GM21515 (cell line): ENCODE data around the gene MAST4.
"Not testable (repeated sequence)": the region's sequence is repeated elsewhere in the genome, so short reads cannot be mapped to it uniquely, and the experiment has no call there.

Source experiments
- ATAC-seq: cut with Tn5 transposase; IDR thresholded peaks from one replicate; pipeline ENCODE4 v1.9.1; 2021; ENCODE audit not compliant: unreplicated experiment

The MAST4 gene

DNA sequence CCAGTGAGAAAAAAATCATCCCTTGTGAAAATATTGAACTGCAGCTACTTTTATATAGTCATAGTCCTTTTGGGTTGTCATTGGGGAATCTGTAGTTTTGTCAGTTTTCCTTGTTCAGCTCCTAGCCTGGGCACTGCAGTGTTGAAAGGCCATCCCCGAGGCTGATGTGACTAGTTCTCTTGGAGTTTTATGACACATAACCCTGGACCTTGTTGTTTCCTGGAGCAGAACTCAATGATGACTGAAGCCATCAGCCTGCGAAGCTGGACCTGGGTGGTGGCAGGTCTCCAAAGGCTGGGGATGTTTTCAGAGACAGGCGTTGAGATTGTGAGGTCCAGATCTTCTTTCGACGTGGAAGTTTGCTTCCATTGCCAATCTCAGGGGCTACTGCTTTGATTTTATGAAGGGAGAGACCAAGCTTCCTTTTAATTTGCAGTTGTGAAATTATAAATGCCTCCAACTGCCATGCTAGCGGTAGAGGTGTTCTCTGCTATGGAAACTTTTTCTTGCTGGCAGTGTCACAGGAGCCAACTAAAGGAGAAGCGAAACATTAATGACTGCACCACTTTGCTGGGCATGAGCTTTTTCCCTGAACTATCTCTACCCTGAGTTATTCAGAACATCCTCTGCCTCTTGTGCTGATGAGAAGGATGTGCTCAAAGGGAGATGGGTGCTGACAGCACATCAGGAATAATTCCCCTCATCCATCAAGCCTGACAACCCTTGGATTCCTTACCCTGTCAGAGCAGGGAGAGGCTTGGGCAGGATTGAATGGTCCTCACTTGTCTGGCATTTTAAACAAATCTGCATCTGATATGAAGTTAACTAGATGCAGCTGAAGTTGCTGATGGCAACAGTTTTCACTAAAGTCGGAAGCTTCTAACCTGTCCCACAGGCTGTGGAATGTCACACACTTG lies 209.6 kb downstream of the MAST4 start:
- ATAC-seq = no peak

DNA sequence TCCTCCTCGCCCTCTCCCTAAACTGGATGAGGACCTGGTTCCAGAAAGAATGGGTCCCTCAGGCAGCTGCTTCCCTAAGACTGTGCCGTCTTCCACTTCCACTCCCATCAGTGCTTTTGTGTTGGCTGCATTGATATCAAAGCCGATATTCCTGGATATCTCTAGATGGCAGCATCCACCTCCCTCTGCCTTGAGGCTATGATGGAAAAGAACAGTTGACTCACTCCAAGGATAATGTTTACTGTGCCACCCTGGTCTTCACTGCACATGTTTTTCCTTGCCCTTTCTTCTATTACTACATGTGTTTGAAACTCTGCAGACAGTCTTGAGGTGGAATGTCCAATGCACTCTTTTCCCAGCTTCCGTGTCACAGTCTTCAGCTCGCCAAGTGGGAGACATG lies 211.6 kb downstream of the MAST4 start:
- no peak for ATAC-seq

DNA sequence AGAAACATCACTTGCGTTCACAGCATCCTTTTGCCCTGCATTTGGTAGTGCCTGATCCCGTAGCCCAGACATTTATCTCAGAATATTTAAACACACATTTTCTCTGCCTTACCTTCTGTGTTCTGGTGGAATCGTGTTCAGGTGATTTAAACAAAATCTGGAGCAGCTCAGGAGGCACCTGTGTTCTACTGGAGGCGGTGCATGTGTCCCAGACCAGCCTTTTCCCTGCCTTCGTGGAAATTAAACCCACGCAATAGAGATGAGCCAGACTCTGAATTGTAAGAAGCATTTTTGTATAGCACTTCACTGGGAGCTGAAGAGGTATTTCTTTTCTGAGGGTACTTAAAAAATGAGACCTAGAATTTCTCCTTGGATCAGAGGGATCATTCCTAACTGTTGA lies 212.5 kb downstream of the MAST4 start:
- ATAC-seq = no peak

DNA sequence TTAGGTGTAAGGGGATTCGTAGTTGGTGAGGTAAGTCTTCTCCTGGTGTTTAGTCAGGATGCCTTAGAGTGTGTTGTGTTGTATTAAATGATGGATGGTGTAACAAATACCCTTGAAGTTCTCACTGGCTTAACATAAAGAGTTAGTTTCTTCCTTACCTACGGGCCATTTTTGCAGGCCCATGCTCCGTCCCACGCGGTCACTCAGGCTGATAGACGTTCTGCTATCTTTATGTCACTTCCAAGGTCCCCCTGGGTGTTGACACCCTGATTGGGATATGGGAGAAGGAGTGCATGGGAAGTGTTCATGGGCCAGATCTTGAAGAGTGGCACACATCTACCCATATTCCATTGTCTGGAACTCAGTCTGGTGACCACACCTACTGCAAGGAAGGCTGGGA lies 214.0 kb downstream of the MAST4 start:
- no peak for ATAC-seq

DNA sequence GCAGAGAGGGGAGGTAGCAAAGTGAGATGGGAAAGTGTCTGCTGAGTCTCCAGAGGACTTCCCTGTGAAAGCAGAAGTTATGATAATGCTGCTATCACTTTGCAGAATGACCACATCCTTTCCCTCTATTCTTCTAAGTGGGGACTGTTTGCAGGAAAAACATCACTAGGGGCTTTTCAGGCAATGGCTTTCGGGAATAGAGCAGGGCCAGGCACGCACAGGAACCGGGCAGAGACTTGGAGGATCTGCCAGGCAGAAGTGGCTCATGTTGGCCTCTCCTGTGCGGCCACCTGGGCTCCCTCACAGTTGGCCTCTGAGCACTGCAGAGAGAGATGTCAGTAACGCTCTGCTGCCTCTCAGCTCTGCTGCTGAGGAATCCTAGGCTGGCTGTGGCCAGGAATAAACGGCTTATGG lies 214.7 kb downstream of the MAST4 start:
- no peak for ATAC-seq

DNA sequence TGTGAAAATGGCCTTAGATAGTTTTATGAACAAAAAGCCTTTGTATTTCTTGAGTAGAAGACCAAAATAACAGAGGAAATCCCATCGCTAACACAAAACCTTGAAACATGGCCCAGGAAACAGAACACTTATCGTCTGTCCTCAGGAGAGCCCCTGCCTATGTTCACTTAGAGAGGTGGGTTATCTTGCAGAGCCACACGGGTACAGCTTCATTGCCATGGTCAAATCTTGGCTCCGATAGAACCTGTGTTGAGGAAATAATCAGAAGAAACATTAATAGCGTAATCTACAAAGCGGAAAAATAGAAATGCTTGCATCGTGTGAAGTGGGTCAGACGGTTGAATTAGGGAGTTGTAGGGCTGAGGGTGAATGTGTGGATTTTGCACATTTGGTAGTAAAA lies 216.1 kb downstream of the MAST4 start:
- ATAC-seq = no peak

DNA sequence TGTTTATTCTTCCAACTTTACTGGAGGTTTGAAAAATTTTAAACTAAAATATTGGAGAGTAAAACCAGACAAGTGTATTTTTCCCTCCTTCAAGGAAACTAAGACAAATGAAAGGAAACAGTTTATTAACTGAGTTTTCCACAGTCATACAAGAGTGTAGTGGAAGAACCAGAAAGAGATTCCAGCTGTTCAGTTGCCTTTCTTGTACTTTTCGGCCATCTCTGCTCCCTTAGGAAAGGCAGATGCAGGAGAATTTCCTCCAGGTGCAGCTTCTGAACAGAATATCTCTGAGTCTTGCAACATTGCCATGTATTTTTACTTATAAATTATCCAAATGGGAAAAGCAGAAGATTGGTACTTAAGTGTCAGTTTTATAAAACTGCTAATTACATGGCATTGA lies 217.1 kb downstream of the MAST4 start:
- ATAC-seq = no peak

DNA sequence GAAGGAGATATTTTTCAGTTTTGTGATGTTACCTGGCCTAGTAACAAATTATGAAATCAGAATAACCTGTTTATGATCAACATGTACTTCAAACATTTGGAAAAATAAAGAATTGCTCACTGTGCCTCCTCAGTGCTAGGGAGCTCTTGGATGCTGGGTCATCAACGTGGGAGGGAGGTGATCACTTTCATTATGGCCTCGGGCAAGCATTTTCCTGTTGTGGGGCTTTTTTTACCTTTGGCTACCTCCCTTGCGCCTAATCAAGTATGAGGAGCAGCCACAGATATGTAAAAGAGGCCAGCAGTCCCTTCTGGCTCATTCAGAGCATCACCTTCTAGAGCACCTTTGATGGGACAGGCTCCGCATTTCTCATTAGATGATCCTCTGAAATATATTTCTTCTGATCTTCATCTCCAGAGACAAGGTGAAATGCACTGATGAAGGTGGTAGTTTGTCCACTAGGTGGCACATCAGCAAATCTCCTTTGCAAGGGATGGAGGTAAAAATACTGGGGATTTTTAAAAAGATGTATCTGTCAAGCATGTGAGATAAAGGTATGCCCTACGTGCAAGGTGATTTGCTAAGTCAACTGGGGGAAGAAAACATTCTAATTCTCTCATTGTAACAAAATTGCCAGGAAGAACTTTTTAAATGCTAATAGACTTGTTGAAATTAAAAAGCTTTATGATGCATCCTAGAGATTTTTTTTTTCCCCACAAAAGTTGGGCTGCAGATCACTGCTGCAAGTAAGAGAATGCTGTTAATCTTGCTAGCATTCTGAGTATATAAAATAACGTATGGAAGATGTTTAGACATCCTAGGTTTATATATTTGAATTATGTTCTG lies 218.2 kb downstream of the MAST4 start:
- ATAC-seq = no peak

DNA sequence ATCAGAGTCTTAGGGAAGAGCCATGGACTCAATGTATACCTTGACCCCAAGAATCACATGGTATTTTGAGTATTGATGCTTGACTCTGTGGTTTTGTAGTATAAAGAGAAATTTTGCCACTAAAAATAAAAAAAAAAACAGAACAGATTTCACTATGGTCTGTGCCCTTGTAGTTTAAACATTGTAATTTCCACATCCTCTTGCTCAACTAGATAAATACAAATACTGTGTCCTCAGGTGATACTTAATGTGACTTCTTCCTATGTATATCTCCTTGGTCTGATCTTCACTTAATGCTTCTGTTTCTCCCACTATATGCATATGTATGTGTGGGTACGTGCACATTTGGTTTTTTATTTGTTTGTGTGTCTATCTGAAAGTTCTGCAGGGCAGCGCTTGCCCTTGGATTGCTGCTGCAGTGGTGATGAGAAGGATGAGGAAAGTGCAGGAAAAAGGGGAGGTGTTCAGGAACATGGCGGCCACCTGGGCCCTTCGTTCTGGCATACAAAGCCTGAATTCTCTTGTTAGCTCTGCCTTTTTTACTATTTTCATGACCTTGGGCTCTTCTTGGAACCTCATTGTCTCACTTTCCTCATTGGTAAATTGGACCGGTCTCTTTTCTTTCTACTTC lies 222.2 kb downstream of the MAST4 start:
- no peak for ATAC-seq

DNA sequence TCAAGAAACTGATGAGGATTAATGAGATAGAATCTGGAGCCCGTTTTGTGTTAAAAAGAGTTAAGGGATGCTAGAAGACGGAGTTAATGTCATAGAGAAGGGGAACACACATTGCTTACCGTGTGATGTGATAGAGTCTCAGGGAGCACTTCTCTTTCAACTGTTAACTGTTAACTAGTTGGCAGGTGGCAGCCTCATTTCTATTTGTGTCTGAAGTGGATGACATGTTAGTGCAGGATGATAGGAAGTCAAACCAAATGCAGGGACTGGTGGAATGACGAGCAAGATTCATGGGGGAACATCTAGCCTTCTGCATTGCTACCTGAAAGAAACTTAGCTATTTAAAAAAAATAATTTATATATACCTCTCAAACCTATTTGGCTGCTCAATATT lies 222.7 kb downstream of the MAST4 start:
- ATAC-seq = no peak

DNA sequence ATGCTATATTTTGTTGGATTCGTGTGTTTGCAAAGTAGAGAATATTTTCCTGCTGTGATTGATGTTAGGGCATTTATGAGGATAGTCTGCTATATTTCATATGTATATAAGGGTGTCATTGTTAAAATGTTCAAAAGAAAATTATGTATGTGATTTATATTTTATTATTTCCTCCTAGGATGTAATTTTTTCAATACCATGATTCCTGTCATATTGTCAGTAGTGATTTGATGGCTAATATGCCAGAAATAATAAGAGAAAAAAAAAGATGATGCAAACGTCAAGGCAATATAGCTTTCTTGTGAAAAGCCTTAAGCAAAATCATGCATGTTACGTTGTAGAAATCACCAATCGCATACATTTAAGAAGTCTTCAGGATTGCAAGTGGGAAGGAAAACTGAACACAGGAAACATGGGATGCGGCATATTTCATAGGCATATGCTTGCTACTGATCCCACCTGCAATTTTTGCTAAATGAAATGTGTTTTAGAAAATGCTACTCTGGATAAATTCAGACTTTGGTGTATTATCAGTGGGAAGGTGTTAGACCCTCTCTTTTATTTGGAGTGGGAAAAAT lies 224.5 kb downstream of the MAST4 start:
- no peak for ATAC-seq

DNA sequence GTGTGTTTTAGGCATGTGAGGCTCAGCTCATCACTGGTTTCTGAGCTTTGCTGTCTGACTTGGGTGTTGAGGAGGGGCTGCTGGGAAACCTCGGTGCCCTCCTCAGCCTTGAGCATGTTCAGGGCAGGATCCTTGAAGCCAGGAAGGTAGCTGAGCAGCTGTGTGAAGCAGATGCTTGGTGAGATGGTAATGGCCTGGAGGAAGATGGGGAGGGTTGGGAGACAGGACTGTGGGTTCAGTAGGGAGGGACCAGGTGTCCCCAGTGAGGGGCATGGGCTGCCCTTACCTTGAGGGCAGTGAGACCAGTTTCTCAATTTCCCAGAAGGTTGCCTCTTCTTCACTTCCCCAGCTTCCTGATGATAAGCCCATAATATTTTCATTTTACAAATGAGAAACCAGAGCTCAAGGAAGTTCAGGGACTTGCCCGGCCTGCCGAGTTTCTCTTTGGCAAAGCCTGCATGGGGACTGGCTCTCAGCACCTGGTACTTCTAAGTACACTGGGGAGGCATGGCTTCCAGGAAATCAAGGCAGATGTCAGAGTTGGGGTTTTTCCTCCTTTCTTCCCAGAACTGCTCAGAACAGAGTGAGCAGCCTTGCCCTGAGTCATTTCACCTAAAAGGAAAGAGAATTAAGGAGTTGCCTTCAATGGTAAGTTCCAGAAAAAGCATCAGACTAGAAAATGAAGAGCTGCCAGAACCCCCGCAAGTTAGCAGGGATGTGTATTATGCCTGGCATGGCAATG lies 225.7 kb downstream of the MAST4 start:
- no peak for ATAC-seq

DNA sequence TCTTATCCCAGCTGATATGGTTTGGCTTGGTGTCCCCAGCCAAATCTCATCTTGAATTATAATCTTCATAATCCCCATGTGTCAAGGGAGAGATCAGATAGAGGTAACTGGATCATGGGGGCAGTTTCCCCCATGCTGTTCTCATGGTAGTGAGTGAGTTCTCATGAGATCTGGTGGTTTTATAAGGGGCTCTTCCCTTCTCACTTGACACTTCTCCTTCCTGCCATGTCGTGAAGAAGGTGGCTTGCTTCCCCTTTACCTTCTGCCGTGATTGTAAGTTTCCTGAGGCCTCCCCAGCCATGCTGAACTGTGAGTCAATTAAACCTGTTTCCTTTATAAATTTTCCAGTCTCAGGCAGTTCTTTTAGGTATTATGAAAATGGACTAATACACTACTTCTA lies 226.7 kb downstream of the MAST4 start:
- ATAC-seq = not testable (repeated sequence)

DNA sequence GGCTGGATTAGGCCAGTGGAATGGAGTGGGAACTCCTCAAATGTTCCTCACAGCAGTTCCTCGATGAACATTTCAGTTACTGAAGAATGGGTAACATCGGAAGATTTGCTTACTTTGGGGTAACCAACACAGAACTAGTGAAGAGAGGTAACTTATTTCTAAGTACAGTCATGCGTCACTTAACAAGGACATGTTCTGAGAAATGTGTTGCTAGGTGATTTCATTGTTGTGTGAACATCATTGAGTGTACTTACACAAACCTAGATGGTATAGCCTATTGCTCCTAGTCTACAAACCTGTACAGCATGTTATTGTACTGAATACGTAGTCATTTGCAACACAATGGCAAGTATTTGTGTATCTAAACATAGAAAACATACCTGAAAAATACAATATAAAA lies 228.3 kb downstream of the MAST4 start:
- ATAC-seq = no peak

DNA sequence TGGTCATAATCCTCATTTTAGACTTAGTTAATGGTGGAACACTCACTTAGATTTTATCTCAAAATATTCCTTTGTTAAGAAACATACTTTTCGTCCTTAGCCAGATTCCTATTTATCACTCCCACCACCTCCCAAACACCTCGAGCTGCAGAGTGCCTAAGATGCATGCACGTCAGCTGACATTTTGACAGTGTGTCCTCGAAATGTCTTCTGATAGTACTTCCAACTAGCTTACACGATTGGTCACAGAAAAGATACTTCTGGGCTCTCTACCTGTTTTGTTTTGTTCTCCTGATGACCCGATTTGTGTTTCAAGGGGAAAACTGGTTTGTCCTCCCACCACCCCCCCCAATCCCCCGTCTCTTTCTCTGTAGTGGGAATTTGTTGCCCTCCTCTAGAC lies 230.1 kb downstream of the MAST4 start:
- no peak for ATAC-seq

DNA sequence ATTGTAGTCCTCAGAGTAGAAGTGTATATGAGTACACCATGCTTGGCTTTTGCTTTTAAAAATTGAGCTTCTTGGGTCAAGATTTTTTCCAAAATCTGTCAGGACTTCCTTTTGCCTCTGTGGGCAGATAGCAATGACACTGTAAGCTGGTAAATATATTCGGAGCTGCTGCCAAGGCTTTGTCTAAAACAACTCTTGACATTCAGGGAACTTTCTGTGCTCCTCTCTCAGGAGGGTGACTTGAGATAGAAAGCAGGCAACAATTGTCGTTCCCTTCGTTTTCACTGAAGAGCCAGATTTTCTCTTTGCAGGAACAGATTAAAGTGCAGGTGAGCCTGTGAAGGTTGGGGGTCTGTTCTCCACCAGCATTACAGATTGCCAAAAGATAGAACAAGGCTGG lies 230.5 kb downstream of the MAST4 start:
- no peak for ATAC-seq

DNA sequence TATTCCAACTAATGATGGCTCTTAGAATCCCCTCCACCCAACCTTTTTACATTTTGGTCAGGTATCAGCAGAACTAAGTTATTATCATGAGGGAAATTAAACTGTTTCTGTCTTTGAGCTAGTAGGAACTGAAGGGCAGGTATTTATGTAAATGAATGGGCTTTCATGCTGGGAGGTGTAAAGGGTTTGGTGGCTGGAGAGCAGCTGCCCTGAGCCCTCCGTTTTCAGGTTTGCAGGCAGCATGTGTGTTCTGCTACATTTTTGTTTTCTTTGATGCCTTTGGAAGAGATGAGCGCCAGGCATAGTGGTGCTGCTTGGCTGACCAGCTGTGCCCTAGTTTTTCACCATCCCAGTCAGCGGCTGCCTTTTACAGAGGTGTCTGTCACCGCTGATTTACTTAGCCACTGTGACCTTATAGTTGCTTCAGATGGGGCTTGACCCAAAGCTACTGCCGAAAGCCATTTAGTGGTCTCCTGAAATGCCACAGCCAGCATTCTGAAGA lies 231.9 kb downstream of the MAST4 start:
- ATAC-seq = peak; percentile 28

DNA sequence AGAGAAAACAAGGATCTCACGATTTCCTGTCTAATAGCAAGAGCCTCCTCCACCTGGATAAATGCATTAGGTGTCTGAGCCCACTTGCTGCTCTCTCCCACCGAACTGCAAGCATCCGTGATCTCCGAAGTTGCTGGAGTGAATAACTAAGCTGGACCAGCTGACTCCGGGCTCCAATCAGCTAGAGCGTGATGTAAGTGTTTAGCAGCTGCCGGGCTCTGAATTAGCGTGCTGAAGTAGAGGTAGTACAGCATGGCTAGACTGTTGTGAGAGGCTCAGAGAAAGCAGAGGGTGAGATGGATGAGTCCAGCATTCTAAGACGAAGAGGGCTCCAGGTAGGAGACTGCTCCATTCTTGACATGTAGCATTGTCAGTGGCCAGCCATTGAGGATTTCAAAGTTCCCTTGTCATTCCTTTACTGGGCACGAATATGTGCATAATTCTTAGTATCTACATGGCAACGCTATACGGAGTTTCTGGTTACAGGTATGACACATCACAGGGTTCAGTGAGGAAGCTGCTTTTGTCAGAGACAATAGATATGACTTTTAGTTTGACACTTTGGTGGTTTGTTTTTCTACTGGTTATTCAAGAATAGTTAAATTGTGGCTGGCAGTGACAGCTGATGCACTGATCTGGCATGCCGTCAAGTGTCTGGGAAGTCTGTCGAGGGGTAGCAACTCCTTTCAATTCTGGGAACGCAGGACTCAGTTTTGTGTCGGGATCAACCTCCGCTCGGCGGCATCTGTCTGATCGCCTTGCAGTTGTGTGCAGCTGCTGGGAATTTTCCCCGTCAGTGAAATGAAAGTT lies 232.6 kb downstream of the MAST4 start:
- peak; percentile 78 for ATAC-seq

DNA sequence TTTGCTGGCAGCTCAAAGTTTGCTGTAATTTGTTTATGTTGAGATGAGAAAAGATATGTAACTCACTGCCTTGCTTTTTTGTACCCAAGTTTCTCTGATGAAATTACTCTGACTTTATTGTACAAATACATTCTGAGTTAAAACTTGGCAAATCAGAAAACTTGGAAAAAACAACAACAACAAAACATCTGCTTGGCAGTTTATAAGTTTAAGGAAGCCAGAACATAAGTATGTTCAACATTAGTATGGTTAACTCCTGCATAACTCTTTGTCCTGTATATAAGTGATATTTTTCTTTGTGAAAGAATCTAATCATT lies 233.1 kb downstream of the MAST4 start:
- ATAC-seq = no peak

DNA sequence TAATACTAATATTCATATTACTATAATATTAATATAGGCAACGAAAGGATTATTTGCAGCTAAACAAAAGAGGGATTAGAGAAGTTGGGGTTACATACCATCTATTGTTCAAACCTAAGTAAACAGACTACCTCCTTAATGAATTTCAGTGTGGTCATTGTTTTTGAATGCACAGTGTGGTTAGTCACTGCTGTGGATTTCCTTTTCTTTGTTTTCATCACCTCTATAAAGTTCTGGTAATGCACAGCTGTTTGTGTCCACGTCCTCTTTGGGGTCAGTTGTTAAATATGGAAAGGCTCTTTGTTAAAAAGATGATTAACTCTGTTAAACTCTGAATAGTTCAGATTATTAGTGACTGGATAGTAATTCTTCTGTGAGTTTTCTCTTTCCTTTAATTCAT lies 233.6 kb downstream of the MAST4 start:
- ATAC-seq = no peak
